Aorta (tissue), 5 donors: ENCODE measurements around the gene SEMA3F. TPM values are rescaled to one million over a fixed set of nuclear protein-coding genes. Genes with fewer than 3 reads are reported as not detected.
"Not testable (repeated sequence)": the region's sequence is repeated elsewhere in the genome, so short reads cannot be mapped to it uniquely, and the experiment has no call there.

Source experiments
- ATAC-seq: fragments of 200-7000 bp; cut with Tn5 transposase; one replicate; pipeline ENCODE4 v1.9.1; 2022; ENCODE audit warnings: moderate library complexity; ENCODE audit not compliant: low FRiP score
- DNase-seq, 2 donors: peaks; one replicate each; pipeline ENCODE4 v3.0.0-alpha.2; 2020
- H3K27ac ChIP-seq, 2 donors: one replicate each; pipeline ENCODE4 v1.5.1; 2013; ENCODE audit warnings: low read length in 2 of 2, mild to moderate bottlenecking in 2 of 2, moderate library complexity in 2 of 2, control low read depth in 1 of 2, inconsistent platforms in 1 of 2, low read depth in 1 of 2
- H3K27me3 ChIP-seq, 2 donors: one replicate each; pipeline ENCODE4 v1.6.1; 2013; ENCODE audit warnings: control low read depth in 1 of 2, low read length in 1 of 2, mild to moderate bottlenecking in 1 of 2, moderate library complexity in 1 of 2; ENCODE audit not compliant: insufficient read depth in 2 of 2, control insufficient read depth in 1 of 2
- H3K36me3 ChIP-seq, 2 donors: one replicate each; pipeline ENCODE4 v1.6.1; 2013; ENCODE audit warnings: control low read depth in 1 of 2, low read length in 1 of 2, mild to moderate bottlenecking in 1 of 2; ENCODE audit not compliant: insufficient read depth in 2 of 2, control insufficient read depth in 1 of 2
- H3K4me1 ChIP-seq, 2 donors: one replicate each; pipeline ENCODE4 v1.6.1; 2013; ENCODE audit warnings: low read length in 2 of 2, control low read depth in 1 of 2, mild to moderate bottlenecking in 1 of 2, moderate library complexity in 1 of 2; ENCODE audit not compliant: insufficient read depth in 2 of 2, control insufficient read depth in 1 of 2
- H3K4me3 ChIP-seq, 2 donors: one replicate each; pipeline ENCODE4 v1.5.1; 2013; ENCODE audit warnings: low read length in 2 of 2, control low read depth in 1 of 2, mild to moderate bottlenecking in 1 of 2
- H3K9me3 ChIP-seq: one replicate; pipeline ENCODE4 v1.6.1; 2013; ENCODE audit warnings: mild to moderate bottlenecking, low read length; ENCODE audit not compliant: control insufficient read depth
- WGBS, 2 donors: extraction: QIAGEN DNeasy Blood & Tissue Kit; methylation state at CpG; one replicate each; pipeline ENCODE4 v1.1.7; 2013; 5-methylcytosine and 5-hydroxymethylcytosine counted together
- intact Hi-C, 2 donors: fragments of 100-400 bp; cut with DNase I; formaldehyde crosslinking; loops; one replicate each; pipeline versions ENCODE4 v1.14.2 to v1.15.0; 2022
- polyA plus RNA-seq, 2 donors: library from polyadenylated mRNA; stranded (reverse); fragments of 200-250 nt; gene quantifications; one replicate each; pipeline ENCODE4 v1.2.3, GENCODE V29; 2013
- total RNA-seq, 2 donors: library from RNA; stranded (reverse); fragmentation: NEBNext Ultra II Directional; extraction: Animal tissue kit (Norgen Biotek cat#: 25700); gene quantifications; one replicate each; pipeline ENCODE4 v1.2.1, GENCODE V29; 2021
- donor health status: healthy with polysubstance abuse.
- donor health status: Bipolar disorder and iron deficiency.
- donor health status: DM: no; HTN: no; CAD: no.
- donor health status: DM: no; HTN: no; CAD: no.
- donor health status: DM: yes; HTN: yes; CAD: no.

SEMA3F gene
- total and polyA plus RNA-seq, 4 donors: 10.3 to 40.3 (median 28.3) TPM

DNA sequence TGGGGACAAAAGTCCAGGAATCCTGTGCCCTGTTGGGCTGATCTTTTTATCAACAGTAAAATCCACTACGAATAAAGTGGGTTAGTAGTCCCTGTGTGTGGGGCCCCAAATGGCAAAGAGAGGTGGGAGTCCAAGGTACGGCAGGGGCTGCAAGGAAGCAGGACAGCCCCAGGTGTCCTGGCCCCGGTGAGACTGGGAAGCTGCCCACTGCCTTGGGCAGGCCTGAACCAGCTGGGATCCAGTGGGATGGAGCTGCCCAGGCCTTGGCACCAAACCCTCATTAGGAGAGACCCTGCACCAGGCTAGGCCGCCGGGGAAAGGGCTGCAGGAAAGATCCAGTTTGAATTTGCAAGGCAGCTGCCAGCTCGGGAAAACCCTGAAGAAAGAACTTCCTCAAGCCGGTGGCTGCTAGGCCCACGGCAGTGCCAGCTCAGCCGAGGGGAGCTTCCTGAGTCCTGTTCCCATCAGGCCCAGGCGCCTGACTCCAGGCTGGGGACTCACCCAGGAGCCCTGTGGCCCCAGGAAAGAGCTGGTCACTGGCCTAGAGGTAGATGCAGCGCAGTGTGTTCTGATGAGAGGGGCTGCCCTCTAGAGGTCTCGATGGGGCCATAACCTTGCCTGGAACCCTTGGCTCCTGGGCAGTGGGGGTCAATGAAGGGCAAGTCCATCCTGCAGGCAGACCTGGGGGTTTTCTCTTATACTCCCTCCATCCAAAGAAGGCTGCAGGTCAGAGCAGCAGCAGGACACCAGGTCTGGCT is 66.5 kb downstream of the SEMA3F start:
- ATAC-seq (no peak), DNase-seq (no peak)
- Histone ChIP-seq H3K4me3 (no peak overlapping the region), H3K9me3 (no peaks in the 10 kb centered on the region), H3K36me3 (no peaks in the 10 kb centered on the region), H3K27me3 (no peaks in the 10 kb centered on the region), H3K4me1 (no peaks in the 10 kb centered on the region), H3K27ac (no peak overlapping the region)
- WGBS, 2 donors: 57 to 58% methylated on average over 12 of the region's 12 CpGs
- intact Hi-C loops: no loop called here

GRCh38 chr3:50222169-50222528 is 67.0 kb downstream of the SEMA3F start:
- ATAC-seq (no peak), DNase-seq (no peak)
- whole genome bisulfite sequencing, 2 donors: 75 to 82% methylated on average over 1 of the region's 1 CpG
- no peaks in the 10 kb centered on the region for H3K27me3 ChIP-seq
- no peaks in the 10 kb centered on the region for H3K4me1 ChIP-seq
- no peak overlapping the region for H3K4me3 ChIP-seq
- H3K27ac ChIP-seq: no peak overlapping the region
- no peaks in the 10 kb centered on the region for H3K36me3 ChIP-seq
- H3K9me3 ChIP-seq: no peaks in the 10 kb centered on the region
- intact Hi-C loops: no loop called here

DNA sequence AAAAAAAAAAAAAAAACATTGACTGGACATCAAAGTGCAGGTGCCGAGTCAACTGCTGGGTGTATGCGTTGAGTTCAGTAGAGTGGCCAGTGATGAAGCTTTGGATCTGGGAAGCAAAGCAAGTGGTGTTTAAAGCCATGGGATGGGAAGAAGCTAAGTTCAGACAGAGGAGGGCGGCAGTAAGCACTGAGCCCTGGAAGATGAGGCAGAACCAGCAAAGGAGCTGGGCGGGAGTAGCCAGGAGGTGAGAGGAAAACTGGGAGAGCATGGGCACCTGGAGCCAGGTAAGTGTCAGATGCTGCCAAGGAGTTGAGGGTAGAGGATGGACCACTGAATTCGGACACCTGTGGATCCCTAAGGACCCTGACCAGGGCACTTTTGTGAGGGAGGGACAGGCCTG is 69.5 kb downstream of the SEMA3F start:
- H3K9me3 ChIP-seq: no peaks in the 10 kb centered on the region
- no peaks in the 10 kb centered on the region for H3K4me1 ChIP-seq
- no peak overlapping the region for H3K27ac ChIP-seq
- H3K36me3 ChIP-seq: no peaks in the 10 kb centered on the region
- 77 to 79% methylated on average over 5 of the region's 5 CpGs for WGBS, 2 donors
- no peaks in the 10 kb centered on the region for H3K27me3 ChIP-seq
- intact Hi-C loops: loop anchor here in 1 of 2 donors (2.0 kb wide), 1 partner anchor 30 kb away; no protein-coding TSS in a partner anchor
- DNase-seq: no peak
- no peak overlapping the region for H3K4me3 ChIP-seq
- no peak for ATAC-seq

- H3K36me3 ChIP-seq: no peaks in the 10 kb centered on the region
- H3K4me3 ChIP-seq: peak overlapping the region; percentile 19 to 56
- ATAC-seq: peak; percentile 61
- H3K9me3 ChIP-seq: no peaks in the 10 kb centered on the region
- H3K27ac ChIP-seq: no peak overlapping the region
- peak; percentile 78 to 85 for DNase-seq
- intact Hi-C loops: loop anchor here (1.0 to 2.0 kb wide), 4 partner anchors 18 to 48 kb away; no protein-coding TSS in a partner anchor
- no peaks in the 10 kb centered on the region for H3K4me1 ChIP-seq
- 1% methylated on average over 35 to 40 of the region's 40 CpGs for WGBS, 2 donors
- H3K27me3 ChIP-seq: no peaks in the 10 kb centered on the region
These were observed 71.8 kb downstream of the SEMA3F start for GRCh38 chr3:50226888-50227389.

DNA sequence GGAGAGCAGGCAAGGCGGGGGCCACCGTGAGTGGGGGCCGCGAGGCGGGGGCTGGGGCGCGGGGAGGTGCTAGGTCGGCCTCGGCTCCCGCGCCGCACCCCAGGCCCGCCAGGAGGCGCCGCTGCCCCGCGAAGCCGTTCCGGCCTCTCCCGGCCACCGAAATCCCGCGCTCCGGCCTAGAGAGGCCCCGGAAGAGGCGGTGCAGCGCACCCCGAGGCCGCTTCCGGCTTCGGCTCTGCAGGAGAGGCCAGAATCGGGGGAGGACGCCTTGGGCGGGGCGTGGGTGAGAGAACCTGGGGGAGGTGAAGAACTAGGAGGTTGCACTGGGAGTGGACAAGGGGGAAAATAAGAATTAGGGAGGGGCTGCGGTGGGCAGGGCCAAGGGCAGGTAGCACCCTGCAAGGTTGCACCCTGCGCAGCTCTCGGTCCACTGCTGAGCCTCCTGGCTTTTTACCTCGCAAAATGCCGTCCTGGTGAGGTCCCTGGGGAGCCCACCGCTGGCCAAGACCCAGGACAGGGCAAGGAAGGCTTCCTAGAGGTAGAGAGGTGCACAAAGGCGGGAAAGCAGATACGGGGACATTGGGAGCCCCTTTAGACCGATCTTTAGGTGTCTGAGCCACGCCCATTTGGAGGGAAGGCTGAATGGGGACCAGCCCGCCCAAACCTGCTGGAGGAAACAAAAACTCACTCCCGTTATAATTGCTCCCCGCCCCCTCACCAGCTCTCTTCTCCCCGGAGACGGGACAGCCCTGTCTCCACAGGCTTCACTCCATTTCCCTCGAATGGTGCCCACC is 72.5 kb downstream of the SEMA3F start:
- DNase-seq (peak; percentile 95 to 97), ATAC-seq (peak; percentile 94)
- 1 to 2% methylated on average over 30 to 51 of the region's 51 CpGs for WGBS, 2 donors
- Histone ChIP-seq H3K36me3 (no peaks in the 10 kb centered on the region), H3K27me3 (no peaks in the 10 kb centered on the region), H3K4me1 (no peaks in the 10 kb centered on the region), H3K4me3 (peak overlapping the region; percentile 19 to 56), H3K9me3 (no peaks in the 10 kb centered on the region), H3K27ac (peak overlapping the region in 1 of 2 donors; percentile 28)
- intact Hi-C loops: loop anchor here (1.0 to 2.0 kb wide), 3 partner anchors 17 to 47 kb away; no protein-coding TSS in a partner anchor

DNA sequence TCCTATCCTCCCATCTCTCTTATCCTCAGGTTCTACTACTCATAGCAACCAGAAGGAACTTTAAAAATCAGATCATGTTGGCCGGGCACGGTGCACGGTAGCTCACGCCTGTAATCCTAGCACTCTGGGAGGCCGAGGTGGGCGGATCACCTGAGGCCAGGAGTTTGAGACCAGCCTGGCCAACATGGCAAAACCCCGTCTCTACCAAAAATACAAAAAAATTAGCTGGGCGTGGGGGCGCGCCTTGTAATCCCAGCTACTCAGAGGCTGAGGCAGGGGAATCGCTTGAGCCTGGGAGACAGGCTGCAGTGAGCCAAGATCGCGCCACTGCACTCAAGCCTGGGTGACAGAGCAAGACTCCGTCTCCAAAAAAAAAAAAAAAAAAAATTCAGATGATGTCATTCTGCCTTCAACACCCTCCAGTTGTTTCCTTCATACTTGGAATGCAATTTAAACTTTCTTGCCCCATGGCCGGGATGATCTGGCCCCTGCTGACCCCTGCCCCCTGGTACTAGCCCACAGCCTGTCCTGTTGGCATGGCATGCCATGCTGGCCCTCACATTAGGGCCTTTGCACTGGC is 73.2 kb downstream of the SEMA3F start:
- ATAC-seq, H3K36me3 ChIP-seq, H3K9me3 ChIP-seq, intact Hi-C loops, DNase-seq, H3K27me3 ChIP-seq, H3K4me1 ChIP-seq, H3K4me3 ChIP-seq, H3K27ac ChIP-seq: not testable (repeated sequence)
- WGBS, 2 donors: 16 to 23% methylated on average over 15 of the region's 15 CpGs

GRCh38 chr3:50229490-50229889 is 74.4 kb downstream of the SEMA3F start:
- no peaks in the 10 kb centered on the region for H3K27me3 ChIP-seq
- no peaks in the 10 kb centered on the region for H3K36me3 ChIP-seq
- intact Hi-C loops: no loop called here
- H3K9me3 ChIP-seq: no peaks in the 10 kb centered on the region
- no peak overlapping the region for H3K4me3 ChIP-seq
- no peaks in the 10 kb centered on the region for H3K4me1 ChIP-seq
- WGBS, 2 donors: 95 to 98% methylated on average over 3 of the region's 3 CpGs
- no peak for DNase-seq
- no peak for ATAC-seq
- H3K27ac ChIP-seq: no peak overlapping the region

DNA sequence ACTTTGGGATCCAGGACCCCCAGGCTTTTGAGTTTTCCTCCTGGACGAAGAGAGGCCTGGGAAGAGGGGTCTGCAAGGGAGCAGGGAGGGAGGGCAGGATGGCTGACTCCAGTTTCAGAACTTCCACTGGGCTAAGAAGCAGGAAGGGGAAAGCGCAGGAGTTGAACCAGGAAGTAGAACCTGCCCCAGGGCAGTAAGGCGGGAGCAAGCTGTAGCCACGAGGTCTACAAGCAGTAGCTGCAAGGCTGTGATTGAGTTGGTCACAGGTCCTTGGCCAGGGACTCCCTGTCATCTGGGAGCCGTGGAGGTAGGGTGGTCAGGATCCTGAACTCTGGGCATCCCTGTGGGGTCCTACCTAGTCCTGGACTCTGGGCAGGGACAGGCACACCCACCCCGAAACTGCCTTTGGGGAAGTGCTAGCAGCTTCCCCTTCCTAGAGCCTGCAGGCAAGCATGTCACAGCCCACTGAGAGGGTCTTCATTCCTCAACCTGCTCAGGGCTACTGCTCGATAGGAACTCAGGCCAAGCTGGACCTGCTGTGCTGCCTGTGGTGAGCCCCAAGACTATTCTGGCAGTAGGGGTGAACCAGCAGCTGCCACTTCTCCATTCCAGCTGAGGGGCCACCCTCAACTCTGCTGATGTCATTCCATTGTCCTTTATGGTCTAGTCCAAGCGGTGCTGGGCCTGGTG is 75.1 kb downstream of the SEMA3F start:
- WGBS, 2 donors: 89 to 91% methylated on average over 8 of the region's 8 CpGs
- no peaks in the 10 kb centered on the region for H3K27me3 ChIP-seq
- no peaks in the 10 kb centered on the region for H3K9me3 ChIP-seq
- H3K4me3 ChIP-seq: no peak overlapping the region
- no peaks in the 10 kb centered on the region for H3K4me1 ChIP-seq
- intact Hi-C loops: no loop called here
- H3K36me3 ChIP-seq: no peaks in the 10 kb centered on the region
- H3K27ac ChIP-seq: no peak overlapping the region
- ATAC-seq: no peak
- no peak for DNase-seq
